GOT3 (cell line): ENCODE results near the gene ZNF487.
A peak's percentile ranks its signal among the peaks of the same experiment; 100 is the strongest.
"Not testable (repeated sequence)": the region's sequence is repeated elsewhere in the genome, so short reads cannot be mapped to it uniquely, and the experiment has no call there.

Source experiments
- DNase-seq: peaks from one replicate; lab custom pipeline; 2025; ENCODE audit warnings: mixed read lengths; lab: John Stamatoyannopoulos, UW

The ZNF487 gene

GRCh38 chr10:43404704-43405084 lies 32.2 kb upstream of the ZNF487 start:
- no peak for DNase-seq

DNA sequence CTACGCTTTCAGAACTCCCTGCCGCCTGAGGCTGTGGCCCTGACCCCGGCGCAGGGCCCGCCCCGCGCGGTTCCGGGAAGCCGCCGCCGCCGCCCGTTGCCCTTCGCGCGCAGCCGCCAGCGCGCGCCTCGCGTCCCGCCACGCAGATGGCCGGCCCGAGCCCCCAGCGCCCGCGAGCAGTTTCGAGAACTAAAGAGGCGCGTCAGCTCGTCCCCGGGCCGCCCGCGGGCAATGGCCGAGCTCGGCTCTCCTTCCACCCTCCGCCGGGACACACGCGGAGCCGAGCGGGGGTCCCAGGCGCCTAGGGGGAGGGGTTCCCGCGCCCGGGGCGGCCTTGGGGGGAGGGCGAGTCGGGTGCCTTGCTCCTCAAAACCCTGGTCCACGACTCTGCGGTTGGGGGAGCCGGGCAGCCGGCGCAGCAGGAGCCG lies 29.7 kb upstream of the ZNF487 start:
- no peak for DNase-seq

DNA sequence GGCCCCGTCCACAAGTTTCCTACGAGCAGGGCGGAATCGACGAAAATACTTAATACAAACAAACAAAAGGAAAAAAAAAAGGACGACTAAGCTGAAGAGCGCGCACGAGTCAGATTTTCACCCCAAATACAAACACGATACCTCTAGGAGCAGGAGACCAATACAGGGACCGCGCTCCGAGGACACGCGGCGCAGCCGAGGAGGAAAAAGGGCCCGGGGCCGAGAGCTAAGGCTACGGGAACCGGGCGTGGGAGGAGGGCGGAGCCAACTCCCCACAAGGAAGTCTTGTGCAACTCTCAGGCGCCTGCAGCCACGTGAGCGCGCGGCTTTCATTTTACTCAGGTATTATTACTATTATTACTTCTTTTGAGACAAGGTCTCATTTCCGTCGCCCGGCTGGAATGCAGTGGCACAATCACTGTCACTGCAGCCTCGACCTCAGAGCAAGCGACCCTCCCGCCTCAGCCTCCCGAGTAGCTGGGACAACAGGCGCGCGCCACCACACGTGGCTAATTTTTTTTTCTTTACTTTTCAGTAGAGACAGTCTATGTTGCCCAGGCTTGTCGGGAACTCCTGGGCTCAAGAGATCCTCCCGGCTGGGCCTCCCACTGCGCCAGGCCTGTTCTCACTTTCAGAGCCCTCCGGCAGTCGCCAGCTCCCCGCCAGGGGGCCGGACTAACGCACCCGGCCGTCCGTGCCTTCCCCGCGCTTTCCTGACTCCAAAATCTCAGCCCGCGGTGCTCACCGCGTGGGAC lies 29.2 kb upstream of the ZNF487 start:
- peak; percentile 55 for DNase-seq

DNA sequence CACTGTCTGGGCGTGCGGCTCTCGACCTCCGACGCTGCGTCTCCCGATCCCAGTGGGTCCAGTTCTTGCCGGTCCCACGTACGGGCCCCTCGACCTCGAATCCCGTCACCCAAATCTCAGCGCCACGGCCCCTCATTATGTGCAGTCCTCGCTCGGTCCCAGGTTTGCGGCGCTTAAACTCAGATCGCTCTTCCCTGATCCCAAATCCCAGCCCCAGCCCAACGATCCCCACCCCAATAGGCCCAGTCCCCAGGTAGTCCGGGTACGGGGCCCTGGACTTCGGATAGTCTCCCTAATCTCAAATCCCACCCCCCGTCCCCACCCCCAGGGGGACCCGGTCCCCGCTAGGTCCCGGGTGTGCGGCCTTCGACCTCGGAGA lies 28.6 kb upstream of the ZNF487 start:
- no peak for DNase-seq

- DNase-seq: peak; percentile 91
Observed at GRCh38 chr10:43408710-43409384, 28.1 kb upstream of the ZNF487 start, which contains the start of gene HNRNPF. Gene HNRNPF (minus strand): TSS chr10:43409186. CDS start chr10:43387884, 21,302 bp downstream.

- DNase-seq: no peak
Observed at GRCh38 chr10:43409385-43410109, 27.4 kb upstream of the ZNF487 start.

GRCh38 chr10:43410345-43410744 lies 26.6 kb upstream of the ZNF487 start:
- DNase-seq: no peak

DNA sequence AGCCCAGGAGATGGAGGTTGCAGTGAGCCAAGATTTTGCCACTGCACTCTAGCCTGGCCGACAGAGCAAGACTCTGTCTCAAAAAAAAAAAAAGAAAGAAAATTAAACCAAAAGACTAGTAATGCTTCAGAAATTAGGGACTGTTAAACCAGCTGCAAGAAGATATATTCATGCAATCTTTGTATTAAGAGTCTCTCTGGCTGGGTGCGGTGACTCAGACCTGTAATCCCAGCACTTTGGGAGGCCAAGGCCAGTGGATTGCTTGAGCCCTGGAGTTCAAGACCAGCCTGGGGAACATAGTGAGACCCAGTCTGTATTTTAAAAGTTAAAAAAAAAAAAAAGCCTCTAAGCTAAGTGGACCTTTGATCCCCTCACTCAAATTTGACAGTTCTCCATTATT lies 25.4 kb upstream of the ZNF487 start:
- no peak for DNase-seq

GRCh38 chr10:43415544-43415943 lies 21.4 kb upstream of the ZNF487 start:
- no peak for DNase-seq

- no peak for DNase-seq
Observed at GRCh38 chr10:43417950-43418768, 18.8 kb upstream of the ZNF487 start.

GRCh38 chr10:43419997-43420368 lies 16.9 kb upstream of the ZNF487 start:
- no peak for DNase-seq

DNA sequence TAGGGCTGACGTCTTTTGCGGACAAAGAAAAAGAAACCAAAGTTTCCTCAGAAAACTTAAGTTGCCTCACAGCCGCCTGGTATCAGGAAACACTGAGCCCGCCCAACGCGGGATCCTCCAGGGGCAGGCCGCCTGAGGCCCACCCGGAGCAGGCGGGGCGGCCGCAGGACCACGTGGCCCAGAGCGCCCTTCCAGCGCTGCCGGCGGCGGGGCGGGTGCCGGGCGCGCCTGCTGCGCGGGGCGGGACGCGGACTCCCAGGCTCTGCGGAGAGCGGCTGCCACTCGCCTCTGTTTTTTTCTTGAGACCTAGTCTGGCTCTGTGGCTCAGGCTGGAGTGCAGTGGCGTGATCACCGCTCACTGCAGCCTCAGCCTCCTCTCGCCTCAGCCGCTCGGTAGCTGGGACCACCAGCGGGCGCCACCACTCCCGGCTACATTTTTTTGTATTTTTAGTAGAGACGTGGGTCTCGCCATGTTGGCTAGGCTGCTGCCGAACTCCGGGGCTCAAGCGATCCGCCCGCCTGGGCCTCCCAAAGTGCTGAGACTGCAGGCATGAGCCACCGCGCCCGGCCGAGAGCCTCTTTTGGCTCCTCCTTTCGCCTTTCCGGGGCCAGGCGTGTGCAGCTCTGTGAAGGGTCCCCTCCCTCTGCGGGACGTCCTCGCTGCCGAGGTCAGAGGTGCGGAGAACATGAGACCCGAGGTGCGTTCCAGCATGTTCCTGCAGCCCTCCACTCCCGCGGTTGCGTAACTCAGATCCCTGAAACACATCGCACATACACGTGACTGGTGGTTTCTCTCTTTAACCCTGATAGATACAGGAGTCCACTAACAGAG lies 16.3 kb upstream of the ZNF487 start:
- DNase-seq: peak; percentile 54

GRCh38 chr10:43421201-43421507 lies 15.8 kb upstream of the ZNF487 start:
- no peak for DNase-seq

- no peak for DNase-seq
Observed at GRCh38 chr10:43421519-43421918, 15.4 kb upstream of the ZNF487 start.

GRCh38 chr10:43421944-43422343 lies 15.0 kb upstream of the ZNF487 start:
- not testable (repeated sequence) for DNase-seq

DNA sequence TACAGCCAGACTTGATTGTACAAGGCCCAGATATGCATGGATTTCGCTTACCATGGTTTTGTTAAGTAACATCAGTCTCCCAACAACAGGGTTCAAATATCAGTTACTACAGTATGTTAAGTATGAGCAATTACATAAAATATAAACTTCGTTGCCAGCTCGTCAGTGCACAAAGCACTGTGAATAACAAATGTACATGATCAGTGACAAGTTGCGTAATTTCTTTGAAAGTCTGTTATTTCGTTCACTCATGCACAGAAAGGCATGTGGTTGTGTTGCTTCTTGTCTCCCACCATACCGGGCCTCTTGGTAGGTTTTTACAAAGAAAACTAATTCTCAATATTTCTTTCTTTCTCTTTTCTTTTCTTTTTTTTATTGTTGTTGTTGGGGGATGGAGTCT lies 12.5 kb upstream of the ZNF487 start:
- no peak for DNase-seq

DNA sequence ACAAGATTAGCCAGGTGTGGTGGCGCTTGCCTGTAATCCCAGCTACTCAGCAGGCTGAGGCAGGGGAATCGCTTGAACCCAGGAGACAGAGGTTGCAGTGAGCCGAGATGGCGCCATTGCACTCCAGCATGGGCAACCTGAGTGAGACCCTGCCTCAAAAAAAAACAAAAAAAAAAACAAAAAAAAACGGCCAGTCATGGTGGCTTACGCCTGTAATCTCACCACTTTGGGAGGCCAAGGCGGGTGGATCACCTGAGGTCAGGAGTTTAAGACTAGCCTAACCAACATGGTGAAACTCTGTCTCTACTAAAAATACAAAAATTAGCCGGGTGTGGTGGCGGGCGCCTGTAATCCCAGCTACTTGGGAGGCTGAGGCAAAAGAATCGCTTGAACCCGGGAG lies 10.4 kb upstream of the ZNF487 start:
- not testable (repeated sequence) for DNase-seq

DNA sequence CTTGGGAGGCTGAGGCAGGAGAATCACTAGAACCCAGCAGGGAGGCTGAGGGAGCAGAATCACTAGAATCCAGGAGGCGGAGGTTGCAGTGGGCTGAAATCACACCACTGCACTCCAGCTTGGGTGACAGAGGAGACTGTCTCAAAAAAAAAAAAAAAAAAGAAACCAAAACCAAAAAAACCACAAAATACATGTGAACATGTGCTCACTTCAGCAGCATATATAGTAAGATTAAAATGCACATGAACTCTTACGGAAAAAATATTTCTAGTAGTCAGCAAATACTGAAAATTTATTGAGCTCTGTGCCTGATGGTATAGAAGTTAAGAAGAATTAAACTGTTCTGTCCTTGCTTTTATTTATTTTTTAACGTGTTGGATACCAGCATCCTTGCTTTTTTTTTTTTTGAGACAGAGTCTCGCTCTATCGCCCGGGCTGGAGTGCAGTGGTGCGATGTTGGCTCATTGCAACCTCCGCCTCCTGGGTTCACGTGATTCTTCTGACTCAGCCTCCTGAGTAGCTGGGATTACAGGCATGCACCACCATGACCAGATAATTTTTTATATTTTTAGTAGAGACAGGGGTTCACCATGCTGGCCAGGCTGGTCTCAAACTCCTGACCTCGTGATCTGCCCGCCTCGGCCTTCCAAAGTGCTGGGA lies 9.6 kb upstream of the ZNF487 start:
- no peak for DNase-seq

DNA sequence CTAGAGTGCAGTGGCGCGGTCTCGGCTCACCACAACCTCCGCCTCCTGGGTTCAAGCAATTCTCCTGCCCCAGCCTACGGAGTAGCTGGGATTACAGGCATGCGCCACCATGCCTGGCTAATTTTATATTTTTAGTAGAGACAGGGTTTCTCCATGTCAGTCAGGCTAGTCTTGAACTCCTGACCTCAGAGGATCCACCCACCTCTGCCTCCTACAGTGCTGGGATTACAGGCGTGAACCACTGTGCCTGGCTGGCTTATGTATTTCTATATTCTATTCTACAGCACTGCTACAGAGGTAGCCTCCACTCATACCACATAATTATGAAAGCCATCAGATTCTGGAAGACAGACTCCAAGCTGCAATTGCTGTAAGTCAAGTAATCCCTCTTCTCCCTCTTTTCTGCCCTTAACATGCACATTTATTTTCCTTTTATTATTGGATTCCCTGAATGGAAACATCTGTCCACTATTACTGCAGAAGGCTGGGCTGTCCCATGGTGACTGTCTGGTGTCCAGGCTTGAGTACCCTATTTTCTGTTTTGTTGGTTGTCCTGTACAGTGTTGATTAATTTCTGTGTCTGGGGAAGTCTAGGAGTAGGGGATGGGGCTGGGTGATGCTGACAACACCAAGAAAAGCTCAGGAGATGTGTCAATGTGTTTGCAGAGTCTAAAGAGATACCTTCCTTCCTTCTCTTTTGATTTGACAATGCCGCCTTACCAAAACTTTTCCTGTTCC lies 5.8 kb upstream of the ZNF487 start:
- DNase-seq: no peak
